Fibroblast of skin of left quadriceps (primary cell): Measurements from ENCODE around the gene RRP1B.
"Not testable (repeated sequence)": the region's sequence is repeated elsewhere in the genome, so short reads cannot be mapped to it uniquely, and the experiment has no call there.

Source experiments
- DNase-seq, 2 experiments: peaks; one replicate each; pipeline ENCODE4 v3.0.0-alpha.2; 2013; ENCODE audit warnings: low read depth in 2 of 2

Gene RRP1B

DNA sequence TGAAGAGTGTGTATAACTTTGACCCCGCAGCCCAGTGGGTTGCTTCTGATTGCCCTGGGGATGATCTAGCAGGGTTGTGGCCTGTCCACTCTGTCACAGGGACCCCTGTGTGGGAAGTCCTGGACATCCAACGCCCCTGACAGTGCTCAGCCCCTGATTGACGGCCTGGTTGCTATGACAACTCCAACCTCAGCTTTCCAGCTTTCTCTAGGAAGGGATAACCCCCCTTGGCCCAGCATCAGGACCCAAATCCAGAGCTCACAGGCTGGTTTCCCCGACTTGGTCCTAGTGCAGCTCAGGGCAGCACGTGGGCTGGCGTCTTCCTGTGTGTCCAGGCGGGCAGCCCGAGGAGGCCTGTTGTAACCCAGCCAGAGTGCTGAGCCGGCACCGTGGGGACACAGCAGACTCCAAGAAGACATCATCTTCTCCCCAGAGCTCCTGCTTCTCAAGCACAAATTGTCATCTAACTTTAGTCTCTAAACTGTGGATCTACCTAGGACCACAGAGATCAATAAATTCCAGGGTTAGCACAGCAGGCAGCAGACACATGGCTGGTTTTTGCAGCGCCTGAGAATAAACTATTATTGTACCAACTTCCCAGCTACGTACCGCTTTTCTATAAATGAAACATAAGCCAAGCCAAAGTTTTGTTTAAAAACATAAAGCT is 40.7 kb downstream of the RRP1B start:
- no peak for DNase-seq

DNA sequence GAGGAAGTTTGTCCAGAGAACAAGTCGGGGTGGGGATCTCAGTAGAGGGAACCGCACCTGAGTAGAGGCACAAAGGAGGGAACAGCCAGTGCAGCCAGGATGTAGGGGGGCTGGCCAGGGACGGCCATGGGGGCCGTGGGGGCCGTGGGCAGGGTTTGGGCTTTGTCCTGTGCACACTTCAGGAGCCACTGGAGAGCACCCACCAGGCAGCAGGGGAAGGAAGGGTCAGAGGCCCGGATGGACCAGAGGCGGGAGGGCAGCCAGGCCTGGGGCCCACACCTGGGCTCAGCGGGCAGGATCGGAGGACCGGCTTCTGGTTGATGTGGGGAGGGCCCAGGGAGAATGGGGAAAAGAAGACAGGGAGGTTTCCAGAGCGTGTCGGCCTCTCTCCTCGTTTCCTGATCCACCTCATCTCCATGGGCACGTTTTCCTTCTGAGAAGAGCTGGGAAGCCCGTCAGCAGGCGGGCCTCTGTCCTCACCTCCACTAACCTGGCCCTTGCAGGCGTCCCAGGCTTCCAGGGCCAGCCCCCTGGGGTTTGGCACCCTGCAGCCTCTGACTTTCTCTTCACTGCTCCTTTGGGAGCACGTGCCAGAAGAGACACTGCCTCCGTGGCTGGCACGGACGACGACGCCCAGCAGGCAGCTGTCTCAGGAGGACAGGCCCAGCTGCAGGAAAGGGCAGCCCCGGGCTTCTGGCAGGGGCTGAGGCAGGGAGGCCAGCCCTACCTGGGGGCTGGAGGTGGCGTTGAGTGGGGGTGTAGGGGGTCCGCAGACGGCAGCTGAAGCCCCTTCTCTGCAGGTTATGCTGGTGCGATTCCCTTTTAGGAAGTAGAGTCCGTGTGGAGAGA is 42.8 kb downstream of the RRP1B start:
- DNase-seq = no peak

DNA sequence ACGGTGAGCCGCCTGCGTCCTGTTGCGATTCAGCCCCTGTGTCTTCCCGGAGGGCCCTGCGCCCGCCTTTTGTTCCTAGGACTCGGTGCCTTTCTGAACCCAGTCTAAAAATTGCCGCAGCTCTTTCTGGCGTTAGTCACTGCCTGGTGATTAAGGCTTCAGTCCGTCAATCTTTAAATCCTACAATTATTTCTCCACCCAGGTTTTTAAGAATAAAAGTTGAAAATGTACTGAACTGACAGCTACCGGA is 43.4 kb downstream of the RRP1B start:
- no peak for DNase-seq

DNA sequence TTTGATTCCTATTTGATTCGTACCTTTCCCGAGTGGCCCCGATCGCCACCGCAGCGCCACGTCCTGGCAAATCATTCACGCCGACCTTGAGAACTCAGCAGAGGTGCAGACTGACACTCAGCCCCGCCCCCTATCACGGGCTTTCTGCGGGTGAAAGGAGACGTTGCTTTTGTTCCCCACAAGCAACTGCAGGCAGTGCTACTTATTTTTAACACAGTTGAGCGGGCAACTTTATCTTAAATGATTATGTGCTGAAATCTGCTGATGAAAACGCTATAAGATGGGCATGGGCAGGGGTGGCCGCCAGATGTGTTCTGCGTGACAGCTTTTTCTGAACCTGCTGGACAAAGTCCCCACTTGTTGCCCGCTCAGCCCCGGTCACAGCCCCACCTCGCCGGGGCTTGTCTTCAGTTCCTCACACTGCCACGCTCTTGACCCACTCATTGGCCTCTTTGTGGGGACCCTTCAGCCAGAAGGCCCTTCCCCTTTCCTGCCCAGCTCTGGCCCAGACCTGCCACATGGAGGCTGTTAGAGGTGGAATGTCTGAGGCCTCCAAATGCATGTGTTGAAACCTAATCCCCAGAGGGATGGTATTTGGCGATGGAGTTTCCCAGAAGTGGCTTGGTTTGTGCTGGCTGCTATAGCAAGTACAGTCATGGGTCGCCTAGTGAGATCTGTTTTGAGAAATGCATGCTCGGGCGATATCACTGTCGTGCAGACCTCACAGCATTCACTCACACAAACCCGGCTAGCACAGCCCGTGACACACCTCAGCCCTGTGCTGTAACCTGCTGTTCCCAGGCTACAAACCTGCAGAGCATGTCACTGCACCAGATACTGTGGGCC is 43.9 kb downstream of the RRP1B start:
- DNase-seq = peak; percentile 69 to 70

DNA sequence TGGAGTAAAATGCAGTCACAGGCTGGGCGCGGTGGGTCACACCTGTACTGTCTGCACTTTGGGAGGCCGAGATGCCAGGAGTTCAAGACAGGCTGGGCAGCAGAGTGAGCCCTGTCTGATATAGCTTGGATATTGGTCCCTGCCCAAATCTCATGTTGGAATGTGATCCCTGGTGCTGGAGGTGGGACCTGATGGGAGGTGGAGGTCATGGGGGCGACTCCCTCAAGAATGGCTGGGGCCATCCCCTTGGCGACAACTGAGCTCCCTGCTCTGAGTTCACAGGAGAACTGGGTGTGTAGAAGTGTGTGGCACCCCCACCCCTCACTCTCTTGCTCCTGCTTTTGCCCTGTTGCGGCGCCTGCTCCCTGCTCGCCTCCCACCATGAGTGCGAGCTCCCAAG is 48.1 kb downstream of the RRP1B start:
- no peak for DNase-seq

DNA sequence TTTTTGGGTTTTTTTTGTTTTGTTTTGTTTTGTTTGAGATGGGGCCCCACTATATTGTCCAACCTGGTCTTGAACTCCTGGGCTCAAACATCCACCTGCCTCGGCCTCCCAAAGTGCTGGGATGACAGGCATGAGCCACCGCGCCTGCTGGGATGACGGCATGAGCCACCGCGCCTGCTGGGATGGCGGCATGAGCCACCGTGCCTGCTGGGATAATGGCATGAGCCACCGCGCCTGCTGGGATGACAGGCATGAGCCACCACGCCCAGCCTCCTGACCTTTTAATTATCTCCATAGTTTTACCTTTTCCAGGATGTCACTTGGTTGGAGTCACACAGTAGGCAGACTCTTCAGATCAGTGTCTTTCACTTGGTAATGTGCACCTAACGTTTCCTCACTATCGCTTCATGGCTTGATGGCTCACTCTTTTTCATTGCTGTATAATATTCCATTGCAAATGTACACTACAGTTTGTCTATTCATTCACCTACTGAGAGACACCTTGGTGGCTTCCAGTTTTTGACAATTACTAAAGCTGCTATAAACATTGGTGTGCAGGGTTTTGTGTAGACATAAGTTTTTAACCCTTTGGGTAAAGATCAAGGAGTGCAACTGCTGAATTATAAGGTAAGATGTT is 49.5 kb downstream of the RRP1B start:
- DNase-seq = no peak

DNA sequence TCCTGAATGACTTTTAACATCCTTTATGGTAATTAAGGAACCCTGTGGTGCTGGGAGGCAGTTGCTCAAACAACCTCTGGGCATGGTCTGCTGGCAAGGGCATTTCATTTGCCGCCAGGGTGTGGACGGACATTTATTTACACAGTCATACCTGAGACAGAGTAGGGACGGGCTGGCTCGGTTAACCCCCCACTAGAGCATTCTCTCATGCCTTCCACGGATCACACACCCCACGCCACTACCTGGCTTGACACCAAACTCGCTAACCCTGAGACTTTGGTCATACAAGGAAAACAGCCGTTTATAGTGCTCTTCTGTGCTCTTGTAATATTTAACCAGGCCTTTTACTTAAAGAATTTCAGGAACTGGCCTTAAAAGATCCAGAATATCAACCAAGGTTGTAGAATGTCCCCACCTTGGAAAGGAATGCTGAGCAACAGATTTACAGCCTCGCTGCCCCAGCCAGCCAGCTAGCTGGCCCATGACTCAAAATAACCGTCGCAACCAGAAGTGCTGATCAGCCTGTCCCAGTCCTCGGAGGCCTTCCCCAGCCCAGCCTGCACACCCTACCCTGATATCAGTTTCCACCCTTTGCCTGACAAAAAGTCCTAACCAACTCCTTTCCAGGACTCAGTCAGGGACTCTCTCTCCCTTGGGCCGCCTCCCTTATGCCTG is 53.0 kb downstream of the RRP1B start:
- DNase-seq = no peak

DNA sequence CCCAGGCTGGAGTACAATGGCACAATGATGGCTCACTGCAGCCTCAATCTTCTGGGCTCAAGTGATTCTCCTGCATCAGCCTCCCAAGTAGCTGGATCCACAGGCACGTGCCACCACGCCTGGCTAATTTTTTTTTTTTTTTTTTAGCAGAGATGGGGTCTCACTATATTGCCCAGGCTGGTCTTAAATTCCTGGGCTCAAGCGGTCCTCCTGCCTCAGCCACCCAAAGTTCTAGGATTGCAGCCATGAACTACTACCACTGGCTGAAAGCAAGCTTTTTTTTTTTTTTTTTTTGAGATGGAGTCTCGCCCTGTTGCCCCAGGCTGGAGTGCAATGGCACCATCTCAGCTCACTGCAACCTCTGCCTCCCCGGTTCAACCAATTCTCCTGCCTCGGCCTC is 53.8 kb downstream of the RRP1B start:
- DNase-seq = not testable (repeated sequence)

DNA sequence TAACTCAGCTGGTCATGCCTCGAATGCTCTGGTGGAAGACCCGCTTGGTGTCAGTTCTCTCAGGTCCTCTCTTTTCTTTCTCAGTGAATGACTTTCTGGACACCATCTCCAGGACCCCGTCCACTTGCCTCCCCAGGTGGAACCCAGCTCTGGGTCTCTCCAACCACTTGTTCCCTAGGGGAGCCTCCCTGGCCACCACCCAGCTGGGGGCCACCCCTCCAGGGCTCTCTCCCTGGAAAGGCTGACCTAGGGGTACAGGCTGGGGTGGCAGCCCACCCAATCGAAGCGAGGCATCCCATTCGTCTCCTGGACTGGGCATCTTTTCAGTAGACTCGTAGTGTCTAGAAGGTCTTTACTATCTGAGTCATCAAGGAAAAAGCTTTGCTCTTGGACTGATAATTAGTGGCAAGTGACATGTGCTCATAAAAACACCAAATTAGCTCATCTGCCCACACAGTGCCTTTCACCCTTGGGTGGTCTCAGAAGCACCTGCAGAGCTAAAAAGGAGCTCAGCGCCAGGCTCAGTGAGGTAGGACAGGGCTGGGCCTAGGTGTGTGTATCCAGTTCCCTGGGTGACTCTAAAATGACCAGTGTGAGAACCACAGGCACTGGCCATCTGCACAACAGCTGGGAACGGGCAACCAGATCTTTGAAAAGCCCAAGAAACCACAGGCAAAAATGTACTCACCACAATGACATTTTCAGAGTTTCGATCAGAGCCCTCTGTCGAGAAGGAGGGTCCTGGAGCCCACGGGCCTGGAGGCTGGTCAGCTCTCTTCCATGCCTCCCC is 57.2 kb downstream of the RRP1B start:
- no peak for DNase-seq

DNA sequence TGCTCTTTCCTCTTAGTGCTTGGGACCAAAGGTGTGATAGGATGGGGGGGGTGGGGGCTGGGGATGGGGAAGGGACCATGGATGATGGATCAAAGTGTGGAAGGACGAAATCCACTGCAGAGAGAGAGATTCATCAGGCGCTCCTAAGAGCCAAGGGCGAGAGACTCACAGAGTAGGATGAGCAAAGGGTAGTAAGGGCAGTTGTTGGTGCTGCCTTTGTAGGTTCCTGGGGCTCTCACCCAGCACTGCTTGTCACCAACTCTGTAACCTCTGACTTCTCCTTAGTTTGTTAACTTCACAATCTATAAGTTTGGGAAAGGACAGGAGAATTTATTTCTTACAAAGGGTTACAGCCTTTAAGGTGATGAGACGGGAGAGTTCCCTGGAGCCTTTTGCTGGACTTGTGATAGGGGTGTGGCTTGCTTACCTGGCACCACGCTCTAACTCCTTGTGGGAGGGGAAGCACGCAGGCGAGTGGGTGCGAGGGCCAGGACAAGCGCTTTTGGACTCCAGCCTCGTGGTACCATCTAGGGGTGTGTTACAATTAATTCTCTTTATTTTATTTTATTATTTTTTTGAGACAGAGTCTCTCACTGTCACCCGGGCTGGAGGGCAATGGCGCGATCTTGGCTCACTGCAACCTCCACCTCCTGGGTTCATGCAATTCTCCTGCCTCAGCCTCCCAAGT is 58.0 kb downstream of the RRP1B start:
- no peak for DNase-seq

DNA sequence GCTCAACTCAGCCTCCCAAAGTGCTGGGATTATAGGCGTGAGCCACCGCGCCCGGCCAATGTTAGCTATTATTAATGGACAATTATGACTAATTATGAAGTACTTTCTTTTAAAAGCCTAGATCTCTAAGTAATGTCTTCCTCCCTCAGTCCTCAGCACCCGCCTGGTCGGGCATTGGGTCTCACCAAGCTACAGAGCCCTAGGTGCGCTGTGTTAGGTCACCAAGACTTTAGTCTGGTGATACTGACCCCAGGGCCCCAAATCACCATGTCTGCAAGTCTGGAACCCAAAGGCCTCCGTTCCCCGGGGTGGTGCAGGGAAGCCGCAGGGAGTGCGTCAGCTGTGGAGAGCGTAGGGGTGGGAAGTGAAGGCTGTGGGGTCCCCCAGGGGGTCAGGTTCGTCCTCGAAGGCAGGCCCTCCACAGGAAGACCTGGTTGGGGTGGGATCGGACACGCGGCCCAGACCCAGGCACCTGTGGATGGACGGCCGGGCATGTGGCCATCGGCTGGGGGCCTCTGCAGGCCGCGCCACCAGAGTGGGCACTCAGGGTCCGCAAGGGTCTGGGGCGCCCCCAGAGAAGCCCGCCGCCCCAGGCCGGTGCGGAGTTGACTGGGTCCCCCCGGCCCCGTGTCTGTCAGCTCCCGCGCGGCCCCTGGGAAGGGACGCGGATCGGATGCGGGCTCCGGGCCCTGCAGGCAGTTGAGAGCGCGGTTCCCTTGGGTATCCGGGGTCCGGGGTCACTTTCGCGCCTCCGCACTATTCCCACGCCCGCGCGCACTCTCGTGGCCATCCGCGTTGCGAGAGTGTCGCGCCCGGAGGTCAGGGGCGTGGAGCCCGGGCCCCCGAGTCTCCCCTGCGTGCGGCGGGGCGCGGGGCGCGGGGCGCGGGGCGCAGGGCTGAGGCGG is 58.9 kb downstream of the RRP1B start:
- no peak for DNase-seq

DNA sequence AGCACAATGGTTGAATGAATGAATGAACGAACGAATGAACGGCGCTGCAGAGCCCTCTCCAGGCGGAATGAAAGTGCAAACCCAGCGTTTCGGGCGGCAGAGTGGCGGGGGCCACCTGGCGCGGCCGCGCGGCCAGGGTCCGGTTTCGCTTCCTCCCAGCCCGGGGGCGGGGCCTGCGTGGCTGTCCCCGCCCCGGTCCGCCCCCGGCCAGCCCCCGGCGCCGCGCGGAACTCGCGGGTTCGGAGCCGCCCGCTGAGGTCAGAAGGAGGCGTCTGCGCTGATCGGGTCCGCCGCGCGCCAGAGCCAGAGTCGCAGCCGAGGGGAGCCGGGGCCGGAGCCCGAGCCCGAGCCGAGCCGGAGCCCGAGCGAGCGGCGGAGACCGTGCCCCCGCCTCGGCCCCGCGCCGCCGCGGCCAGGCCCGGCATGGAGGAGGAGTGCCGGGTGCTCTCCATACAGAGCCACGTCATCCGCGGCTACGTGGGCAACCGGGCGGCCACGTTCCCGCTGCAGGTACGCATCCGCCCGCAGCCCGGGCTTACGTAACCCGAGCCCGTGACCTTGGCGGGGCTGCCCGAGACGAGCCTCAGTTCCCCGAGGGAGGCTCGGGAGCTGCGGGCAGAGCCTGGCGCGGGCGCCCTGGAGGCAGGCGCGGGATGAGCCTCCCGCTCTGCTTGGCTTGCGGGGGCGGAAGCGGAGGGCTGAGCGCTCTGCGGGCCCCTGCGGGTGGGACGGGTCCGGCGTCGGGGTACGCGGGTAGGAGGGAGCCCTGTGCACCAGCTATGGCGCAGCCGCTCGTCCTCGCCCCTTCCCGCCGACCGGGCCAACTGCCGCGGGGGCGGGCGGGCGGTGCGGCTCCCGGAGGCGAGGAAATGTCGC is 59.8 kb downstream of the RRP1B start, which contains the start of gene PDXK:
Gene PDXK, plus strand, starts transcription at position 258 of the 876 bp plus-strand sequence. Its CDS starts 166 bp downstream, at position 424.
- DNase-seq = no peak

DNA sequence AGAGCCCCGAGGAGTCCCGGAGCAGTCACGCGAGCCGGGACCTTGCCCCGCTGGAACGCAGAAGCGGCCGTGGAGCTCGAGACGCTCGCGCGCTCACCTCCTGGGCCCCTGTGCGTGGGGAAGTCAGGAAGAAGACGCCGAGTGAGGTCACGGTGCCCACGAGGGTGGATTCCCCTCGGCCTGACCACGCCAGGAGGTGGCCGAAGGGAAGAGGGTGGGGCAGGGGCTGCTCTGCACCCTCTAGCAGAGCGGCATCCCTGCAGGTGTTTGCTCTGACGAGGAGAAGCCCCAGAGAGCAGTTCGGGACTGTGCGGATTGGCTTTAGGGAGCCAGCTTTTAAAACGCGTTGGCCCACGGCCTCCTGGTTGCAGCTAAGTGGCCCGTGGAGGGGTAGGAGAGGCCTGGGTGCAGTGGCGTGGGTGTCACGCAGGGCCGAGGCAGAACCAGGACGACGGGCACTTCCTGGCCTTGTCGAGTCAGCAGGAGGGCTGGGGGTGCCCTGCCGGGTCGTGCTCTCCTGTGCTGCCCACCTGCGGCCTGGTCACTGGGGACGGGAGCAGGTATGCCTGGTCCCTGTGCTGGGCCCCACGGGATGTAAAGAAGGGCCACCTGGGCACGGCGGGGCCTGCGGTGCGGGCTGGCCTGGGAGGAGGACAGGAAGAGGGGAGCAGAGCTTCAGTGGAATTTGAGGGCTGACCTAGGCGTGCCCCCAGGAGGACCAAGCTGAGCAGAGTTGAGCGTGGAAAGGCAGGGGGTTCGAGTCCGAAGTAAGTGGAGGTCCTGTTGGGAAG is 60.6 kb downstream of the RRP1B start:
- no peak for DNase-seq

DNA sequence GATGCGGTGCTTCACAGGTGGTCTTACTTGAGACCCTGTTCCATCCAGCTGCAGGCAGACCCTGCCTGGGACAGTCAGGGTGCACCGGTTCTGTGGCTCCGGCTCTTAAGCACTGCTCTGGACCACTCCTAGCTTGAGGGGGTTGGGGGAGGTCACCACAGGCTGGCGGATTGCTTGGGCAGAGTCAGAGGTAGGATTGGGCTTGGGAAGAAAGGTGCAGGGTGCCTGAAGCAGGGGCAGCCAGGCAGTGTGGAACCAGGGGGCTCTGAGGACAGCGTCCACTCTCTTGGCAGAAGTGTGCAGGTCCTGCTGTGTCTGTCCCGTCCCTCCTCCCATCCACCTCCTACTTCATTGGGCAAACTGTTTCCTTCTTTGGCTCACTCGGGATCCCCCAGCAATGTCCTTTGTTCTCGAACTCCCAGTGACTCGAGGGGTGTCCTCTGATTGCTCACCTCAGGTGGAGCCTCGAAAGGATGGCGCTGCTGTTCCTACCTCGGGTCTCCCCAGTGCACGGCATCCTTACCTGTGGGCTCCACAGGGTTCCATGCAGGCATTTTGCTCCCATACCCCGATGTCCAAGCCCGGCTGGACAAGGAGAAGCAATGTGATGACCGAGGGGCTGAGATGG is 61.3 kb downstream of the RRP1B start:
- no peak for DNase-seq

DNA sequence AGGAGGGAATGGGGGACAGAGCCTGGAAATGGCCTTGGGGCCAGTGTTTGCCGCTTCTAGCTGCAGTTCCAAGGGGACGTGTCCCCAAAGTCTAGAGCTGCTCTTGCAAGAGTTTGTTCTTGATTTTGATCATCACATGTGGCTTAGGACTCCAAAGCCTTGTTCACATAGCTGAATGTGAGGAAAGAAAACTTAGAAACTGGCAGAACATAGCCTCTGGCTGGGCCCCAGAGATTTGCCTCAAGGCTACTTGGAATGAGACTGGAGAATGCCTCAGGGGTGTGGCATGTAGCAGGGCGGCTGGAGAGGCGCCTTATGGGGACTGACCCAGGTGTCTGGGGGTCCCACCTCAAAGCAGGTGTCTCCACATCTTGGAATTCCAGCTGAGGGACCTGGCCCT is 61.8 kb downstream of the RRP1B start:
- no peak for DNase-seq

DNA sequence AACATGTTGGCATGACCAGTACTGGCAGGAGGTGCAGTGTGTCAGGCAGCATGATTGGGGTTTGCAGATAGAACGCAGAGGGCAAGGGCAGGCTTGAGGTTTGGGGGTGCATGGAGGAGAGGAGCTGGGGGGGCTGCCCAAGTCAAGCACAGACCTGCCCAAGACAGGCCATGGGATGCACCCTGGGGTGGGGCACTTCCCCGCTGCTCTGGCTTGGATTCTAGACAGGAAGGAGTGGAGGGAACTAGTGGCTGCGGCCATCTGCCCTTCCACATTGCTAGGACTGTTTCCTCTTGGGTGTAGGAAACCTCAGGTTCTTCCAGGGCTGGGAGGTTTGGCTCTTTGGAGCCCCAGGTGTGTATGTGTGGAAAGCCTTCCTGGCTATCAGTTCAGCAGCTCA is 62.6 kb downstream of the RRP1B start:
- DNase-seq = no peak

DNA sequence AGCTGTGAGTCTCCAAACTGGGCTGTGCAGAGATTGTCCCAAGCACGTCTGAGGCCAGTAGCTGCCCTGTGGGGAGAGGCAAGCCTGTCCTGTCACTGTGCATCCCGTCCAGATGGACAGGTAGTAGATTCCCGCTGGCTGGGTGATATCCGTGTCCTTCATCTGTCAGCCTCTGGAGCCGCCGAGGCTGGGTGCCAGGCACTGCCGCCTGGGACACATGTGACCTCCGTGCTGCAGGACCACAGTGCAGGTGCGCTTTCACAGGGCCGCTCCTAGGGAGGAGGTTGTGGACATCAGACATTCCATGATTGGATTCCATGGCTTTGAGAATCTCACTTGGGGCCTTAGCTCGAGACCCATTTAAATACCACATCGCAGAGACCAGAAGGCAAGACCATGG is 64.3 kb downstream of the RRP1B start:
- no peak for DNase-seq
